B cell (primary cell): ENCODE measurements around the gene ANKRD29.

Source experiments
- CTCF ChIP-seq: fragments of 200-600 bp; IDR thresholded peaks from one replicate; pipeline ENCODE4 v1.8.0; 2022; ENCODE audit warnings: antibody characterized with exemption, mild to moderate bottlenecking
- EZH2 ChIP-seq: IDR thresholded peaks from 2 replicates; pipeline ENCODE4 v1.6.1; 2012; ENCODE audit warnings: borderline replicate concordance, low read depth, mild to moderate bottlenecking, moderate library complexity, low read length; ENCODE audit not compliant: insufficient read depth, poor library complexity, severe bottlenecking

GRCh38 chr18:23682472-23682871 lies 19.8 kb upstream of the ANKRD29 start:
- TF ChIP-seq CTCF (no peak), EZH2 (no peak)
